ENCODE measurements around the gene ANKRD11.

Gene ANKRD11

DNA sequence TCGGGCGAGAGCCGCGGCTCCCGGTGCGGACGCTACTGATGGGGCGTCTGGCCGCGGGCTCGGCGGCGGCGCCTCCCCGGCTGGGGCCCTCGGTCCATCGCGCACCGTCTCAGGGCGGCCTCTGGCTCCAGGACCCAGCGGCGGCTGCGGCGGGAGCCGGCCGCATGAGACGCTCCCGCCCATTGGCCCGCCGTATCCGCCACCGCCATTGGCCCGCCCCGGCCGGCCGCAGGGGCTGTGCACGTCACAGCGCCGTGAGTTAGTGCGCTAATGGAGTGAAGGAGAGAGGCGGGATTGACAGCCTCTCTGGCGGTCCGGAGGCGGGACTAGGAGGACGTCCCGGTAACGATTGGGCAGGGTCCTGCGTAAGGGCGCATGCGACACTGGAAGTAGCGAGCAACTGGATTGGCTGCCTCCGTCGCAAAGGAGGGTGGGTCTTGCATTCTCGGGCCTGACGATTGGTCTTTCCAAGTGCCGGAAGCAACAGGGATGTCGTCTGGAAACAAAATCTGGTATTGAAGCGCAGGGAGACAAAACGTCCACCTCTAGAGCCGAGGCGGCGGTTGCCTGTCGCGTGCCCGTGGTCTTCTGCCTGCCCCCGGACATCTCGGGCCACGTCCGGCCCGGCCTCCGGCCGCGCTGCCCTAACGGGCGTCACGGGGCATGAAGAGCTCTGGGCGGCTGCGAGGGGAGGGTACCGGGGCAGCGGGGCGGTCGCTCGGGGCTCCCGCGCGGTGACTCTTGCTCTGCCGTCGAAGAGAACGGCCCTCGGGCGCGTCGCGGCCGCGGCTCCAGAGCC is at the start of gene ANKRD11:
Gene ANKRD11, minus strand, starts transcription at position 123 of the 799 bp plus-strand sequence. CDS start 173,542 bp downstream, outside the sequence.
- peak; percentile 97 to 99 for DNase-seq (ENCODE audit: low read depth in 2 of 2)

DNA sequence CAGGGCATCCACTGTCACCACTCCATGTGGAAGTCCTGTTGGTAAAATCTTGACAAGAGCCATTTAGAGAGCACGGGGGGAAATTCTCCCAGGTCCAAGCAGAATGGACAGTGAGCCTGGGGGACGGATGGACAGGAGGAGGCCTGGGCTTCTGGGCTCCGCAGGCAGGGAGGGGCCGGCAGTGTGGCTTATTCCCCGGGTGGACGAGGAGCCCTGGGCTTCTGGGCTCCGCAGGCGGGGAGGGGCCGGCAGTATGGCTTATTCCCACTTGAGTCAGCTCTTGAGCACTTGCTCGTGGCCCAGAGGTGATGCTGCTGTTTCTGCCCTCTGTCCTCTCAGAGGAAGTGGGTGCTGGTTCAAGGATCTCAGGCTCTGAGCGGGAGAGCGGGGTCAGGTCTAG is 47.9 kb upstream of the ANKRD11 start:
- no peak for DNase-seq (ENCODE audit: low read depth in 2 of 2)

DNA sequence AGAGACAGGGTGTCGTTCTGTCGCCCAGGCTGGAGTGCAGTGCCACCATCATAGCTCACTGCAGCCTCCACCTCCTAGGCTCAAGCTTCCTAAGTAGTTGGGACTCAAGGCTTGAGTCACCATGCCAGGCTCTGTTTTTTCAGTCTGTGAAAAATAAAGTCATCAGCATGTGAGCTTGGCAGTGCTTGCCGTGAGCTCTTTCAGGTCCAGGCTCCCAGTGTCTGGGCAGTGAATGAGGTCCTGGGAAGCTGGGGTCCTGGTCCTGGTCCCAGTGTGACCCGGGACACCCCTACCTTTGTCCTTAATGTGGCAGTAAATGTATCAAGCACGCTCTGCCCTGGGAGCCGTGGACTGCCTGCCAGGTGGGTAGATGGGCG is 47.2 kb upstream of the ANKRD11 start:
- no peak for DNase-seq (ENCODE audit: low read depth in 2 of 2)

DNA sequence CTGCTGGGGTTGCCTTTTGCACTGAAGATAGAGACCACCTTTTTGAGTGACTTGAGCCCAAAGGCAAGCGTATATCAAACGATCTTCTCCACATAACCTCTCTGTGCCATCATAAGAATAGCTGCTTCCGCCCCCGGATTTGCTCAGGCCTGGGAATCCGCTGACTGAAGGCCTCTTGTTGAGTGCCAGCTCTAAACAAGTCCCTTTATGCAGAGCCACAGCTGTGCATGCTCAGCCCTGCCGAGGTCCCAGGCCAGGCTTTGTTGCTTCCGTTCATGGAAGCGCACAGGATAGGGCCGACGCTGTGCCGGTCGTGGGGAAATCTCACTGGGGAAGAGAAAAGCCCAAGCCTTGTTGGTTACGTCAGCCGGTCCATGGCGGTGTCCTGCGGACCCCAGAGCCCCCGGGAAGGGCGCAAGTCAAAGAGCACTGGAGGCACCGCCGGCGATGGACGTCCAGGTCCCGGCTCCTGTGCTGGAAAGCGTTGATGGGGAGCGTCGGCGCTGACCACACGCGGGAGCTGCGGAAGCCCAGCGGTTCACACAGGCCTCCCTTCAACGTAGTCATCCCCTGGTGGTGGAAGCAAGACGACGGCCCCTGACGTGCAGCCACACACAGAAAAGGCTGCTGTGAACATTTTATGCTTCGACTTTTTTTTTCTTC is 46.7 kb upstream of the ANKRD11 start:
- no peak for DNase-seq (ENCODE audit: low read depth in 2 of 2)

DNA sequence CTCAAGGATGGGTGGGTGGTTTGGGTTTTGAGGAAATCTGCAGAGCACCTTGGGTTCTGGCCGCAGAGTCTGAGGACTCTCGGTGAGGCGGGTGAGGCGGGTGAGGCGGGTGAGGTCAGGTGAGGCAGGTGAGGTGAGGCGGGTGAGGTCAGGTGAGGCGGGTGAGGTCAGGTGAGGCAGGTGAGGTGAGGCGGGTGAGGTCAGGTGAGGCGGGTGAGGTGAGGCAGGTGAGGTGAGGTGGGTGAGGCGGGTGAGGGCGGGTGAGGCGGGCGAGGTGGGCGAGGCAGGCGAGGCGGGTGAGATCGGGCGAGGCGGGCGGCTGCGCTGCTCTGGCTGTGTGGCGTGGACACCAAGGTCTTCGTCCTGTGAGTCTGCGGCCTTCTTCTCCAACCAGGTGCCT is 46.0 kb upstream of the ANKRD11 start:
- DNase-seq (ENCODE audit: low read depth in 2 of 2): no peak

DNA sequence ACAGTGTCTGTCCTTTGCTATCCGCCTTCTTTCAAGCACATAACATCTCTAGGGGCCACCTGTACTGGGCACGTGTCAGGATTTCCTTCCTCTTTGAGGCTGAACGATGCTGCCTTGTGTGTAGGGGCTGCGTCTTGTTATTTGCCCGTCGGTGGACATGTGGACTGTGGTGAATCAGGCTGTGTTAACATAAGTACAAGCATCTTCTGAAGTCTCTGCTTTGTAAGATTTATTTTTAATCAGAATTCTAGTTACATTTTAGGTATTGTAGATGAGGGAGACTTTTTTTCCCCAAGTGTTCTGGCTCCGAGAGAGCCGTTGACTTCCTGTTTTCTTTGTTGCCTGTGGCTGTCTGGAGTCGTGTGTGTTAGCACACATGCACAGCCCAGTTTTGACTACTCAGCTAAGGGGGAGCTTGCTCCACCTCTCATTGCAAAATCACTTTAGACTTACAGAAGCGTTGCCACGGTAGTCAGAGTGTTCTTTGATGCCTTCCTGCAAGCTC is 43.9 kb upstream of the ANKRD11 start:
- no peak for DNase-seq (ENCODE audit: low read depth in 2 of 2)

DNA sequence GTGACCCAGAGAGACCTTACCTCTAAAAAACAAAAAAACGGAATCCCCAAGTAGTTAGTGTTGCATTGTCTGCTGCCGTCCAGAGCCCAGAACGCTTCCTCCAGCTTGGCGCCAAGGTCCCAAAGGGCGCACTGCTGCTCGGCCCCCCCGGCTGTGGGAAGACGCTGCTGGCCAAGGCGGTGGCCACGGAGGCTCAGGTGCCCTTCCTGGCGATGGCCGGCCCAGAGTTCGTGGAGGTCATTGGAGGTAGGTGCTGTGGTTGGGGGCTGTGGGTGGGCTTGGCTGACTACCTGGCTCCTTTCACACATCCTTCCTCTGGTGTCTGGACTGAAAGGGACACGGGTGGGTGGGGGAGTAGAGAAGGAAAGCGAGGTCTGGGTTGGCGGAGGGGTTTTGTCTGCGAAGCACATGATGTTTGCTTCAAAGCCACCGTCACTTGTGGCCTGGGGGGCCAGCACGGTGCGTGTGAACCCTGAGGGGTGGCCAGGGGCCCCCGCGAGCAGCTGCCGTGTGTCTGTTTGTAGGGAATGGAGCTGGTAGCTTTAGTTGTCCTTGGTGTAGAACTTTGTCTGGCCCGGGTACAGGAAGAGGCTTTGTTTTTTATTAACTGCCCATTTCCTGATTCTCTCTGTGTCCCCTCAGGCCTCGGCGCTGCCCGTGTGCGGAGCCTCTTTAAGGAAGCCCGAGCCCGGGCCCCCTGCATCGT is 41.6 kb upstream of the ANKRD11 start:
- no peak for DNase-seq (ENCODE audit: low read depth in 2 of 2)

DNA sequence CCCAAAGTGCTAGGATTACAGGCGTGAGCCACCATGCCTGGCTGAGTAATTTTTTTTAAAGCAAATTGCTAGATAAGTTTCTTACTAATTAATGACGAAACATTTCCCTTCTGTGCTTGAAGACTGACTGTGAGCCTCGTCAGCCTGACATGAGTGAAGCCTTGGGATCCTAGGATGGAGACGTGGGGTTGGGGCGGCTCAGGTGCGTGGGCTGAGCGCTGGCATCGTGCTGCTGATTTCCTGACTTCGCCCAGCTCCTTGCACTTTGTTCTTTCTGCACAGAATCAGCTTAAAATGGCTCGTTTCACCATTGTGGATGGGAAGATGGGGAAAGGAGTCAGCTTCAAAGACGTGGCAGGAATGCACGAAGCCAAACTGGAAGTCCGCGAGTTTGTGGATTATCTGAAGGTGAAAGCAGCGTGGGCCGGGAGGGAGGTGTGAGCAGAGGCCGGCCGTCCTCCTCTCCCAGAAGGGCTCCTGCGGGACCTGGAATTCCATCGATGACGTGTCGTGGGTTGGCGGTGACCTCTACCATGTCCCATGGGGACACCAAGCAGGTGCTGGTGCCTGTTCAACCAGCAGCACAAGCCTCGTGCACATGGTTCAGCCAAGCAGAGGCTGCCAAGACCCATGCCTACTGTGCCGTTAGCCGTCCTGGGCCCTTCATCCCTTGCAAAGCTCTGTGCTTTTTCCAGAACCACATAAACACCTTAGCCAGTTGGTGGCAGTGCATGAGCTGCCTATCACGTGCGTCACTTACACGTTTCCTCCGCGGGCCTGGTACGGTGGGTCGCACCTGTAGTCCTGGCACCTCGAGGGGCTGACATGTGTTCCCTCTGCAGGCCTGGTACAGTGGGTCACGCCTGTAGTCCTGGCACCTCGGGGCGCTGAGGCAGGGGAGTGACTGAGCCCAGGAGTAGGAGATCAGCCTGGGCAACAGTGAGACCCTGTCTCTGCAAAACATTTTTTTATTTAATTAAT is 40.3 kb upstream of the ANKRD11 start:
- no peak for DNase-seq (ENCODE audit: low read depth in 2 of 2)

DNA sequence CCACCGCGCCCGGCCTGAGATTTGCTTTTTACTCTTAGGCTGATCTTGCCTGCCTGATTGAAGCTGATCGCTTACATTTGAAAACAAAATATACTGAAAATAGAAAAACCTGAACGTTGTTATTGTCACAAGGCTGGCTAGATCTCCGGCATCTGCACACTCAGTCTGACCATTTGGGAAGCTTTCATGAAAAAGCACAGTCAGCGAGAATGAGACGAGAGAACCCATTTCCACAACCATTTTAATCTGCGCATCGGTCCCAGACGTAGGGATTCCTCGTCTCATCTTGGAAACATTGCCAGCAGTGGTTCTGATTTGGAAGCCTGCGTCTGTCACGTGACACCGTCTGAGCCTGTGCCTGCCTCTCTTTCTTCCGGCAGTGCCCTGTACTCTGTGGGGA is 38.7 kb upstream of the ANKRD11 start:
- no peak for DNase-seq (ENCODE audit: low read depth in 2 of 2)

DNA sequence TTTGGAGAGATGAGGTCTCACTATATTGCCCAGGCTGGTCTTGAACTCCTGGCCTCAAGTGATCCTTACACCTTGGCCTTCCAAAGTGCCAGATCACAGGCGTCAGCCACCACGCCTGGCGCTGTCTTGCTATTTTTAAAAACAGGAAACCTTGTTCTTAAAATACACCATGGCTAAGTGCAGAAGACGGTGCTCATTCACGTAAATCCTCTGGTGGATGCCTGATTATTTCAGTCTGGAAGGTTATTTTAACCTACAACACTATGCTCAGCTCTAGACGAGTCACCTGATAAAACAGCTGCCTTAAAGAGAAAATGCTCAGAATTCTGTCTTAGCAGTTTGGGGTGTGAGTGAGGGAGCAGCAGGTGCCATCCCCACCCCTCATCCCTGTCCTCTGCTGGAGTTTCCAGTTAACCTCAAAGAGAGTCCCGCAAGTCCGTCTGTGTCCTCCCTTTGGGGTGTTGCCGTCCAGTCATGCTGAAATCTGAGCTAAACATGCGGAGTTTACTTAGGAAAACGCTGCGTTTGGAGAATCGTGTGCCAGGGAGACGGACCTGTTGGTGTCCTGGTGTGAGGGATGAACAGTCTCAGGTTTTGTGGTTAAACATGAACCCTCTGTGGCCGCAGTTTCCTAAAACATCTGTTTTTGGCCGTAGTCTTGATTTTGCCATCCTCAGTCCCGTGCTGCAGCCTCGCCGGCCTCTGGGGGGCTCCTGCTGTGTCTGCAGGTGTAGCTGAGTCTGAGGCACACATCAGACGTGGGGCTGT is 35.0 kb upstream of the ANKRD11 start:
- no peak for DNase-seq (ENCODE audit: low read depth in 2 of 2)

DNA sequence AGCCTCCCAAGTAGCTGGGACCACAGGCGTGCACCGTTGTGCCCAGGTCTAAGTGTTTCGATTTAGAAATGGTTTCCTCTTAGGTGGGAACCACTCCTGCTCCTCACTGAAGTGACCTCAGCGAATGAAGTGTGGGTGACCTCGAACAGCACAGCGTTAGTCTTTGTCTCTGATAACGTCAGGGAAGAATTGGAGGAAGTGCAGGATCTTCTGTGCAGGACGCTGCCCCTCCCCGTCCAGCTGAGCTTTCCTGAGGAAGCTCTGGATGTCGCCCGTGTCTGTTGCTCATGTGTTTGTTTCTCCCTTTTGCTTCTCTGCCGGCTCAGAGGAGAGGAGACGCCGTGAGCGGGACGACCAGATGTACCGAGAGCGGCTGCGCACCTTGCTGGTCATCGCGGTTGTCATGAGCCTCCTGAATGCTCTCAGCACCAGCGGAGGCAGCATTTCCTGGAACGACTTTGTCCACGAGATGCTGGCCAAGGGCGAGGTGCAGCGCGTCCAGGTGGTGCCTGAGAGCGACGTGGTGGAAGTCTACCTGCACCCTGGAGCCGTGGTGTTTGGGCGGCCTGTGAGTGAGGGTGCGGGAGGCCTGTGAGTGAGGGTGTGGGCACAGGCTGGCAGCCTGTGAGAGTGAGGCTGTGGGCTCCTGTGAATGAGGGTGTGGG is 33.5 kb upstream of the ANKRD11 start:
- DNase-seq (ENCODE audit: low read depth in 2 of 2): no peak

DNA sequence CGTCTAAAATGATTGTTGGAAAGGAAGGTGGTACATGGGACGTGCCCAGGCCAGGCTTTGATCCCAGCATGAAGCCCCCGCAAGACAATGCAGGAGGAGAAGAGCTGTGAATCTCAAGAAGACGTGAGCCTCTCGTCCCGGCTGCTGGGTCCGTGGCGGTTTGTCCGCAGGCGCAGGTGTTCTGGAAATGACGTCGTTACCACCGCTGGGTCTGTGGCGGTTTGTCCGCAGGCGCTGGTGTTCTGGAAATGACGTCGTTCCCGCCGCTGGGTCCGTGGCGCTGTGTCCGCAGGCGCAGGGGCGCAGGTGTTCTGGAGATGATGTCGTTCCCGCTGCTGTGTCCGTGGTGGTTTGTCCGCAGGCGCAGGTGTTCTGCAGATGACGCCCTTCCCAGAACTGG is 31.9 kb upstream of the ANKRD11 start:
- DNase-seq (ENCODE audit: low read depth in 2 of 2): no peak

DNA sequence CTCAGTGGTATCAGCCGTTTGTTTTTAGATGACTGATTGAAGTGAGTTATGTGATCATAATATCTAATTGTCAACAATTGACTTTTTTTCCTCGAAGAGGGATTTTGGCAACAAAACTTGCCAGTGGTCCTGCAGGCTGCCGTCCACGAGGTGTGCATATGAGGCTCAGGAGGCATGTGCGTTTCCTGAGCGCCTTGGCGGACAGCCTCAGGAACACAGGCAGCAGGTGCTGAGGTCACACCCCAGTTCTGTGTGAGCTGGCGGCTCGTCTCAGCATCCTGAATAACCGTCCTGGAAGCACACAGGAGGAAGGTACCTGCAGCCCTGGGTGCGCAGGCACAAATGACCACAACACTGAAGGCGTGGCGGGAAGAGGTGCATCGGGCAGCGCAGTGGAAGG is 29.5 kb upstream of the ANKRD11 start:
- DNase-seq (ENCODE audit: low read depth in 2 of 2): no peak

DNA sequence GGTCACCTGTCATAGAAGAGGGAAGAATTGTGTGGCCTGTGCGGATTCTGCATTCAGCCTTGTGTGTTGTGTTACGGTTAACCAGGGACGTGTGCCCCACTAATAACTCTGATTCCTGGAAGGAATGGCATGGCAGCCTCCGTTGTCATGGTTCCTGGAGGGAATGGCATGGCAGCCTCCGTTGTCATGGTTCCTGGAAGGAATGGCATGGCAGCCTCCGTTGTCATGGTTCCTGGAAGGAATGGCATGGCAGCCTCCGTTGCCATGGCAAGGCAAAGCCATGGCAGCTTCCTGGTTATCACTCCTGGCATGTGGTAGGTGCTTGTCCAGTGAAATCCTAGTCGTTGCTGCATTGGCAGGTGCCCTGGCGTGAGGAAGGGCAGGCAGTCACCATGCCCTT is 26.8 kb upstream of the ANKRD11 start:
- no peak for DNase-seq (ENCODE audit: low read depth in 2 of 2)

DNA sequence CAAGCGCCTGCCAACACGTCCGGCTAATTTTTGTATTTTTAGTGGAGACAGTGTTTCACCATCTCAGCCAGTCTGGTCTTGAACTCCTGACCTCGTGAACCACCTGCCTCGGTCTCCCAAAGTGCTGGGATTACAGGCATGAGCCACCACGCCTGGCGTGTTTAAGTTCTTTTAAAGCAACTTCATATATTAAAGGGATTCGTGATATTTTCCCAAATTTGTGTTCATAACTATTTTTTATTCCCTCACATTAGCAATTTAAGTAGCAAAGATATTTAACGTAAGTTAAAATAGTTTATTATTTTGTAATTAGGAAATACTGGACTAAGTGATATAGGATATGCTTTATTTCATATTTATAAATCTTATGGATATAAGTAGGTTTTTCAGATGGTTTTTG is 22.1 kb upstream of the ANKRD11 start:
- DNase-seq (ENCODE audit: low read depth in 2 of 2): no peak

DNA sequence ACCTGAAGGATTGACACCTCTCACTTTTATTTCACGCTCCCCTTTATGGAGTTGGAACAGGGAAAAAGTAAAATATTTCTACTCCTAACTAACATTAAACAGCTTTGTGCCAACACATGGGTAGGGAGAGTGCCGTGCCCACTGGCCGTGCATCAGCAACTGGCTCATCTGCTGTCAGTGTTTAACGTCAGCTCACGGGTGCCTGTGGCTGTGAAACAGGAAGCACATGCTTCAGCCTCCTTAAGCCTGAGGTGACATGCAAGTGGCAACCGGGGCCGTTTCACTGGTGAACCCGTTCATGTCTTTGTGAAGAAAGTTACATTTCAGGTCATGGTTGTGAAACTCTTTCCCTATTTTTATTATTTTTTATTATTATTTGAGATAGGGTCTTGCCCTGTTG is 21.0 kb upstream of the ANKRD11 start:
- DNase-seq (ENCODE audit: low read depth in 2 of 2): no peak

DNA sequence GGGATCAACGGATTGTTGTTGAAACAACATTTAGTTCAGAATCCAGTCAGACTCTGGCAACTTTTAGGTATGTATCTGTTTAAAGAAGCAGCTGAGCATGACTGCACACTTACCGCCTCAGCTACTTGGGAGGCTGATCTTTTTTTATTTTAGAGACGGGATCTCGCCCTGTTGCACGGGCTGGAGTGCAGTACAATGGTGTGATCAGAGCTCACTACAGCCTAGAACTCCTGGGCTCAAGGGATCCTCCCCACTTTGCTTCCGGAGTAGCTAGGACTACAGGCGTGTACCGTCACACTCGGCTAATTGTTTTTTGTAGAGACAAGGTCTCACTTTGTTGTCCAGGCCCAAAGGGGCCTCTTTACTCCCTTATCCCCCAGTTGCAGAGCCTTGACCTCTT is 20.2 kb upstream of the ANKRD11 start:
- no peak for DNase-seq (ENCODE audit: low read depth in 2 of 2)

DNA sequence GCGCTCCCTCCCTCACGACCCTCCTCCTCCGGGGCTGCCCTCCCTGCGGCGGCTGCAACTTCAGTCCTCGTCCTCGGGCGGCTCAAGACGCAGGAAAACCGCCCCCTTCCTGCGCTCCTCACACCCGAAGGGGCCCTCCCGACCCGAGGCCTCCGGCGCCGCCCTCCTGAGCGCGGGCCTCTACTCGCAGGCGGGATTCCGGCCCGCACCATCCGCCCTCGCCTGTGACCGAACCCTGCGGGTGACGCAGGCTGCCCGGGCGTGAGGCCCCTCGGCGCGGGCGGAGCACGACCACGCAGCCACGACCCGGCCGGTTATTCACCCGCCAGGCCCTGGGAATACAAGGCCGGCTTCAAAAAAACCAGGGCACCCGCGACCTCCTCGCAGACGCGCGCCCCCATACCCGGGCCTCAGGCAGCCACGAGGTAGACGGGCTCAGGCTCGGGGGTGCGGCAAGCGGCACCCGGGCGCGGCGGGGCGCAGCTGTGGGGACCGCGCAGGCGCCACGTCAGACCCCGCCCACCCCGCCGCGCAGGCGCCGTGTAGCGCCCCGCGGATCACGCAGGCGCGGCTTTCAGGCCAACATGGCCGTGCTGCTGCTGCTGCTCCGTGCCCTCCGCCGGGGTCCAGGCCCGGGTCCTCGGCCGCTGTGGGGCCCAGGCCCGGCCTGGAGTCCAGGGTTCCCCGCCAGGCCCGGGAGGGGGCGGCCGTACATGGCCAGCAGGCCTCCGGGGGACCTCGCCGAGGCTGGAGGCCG is 17.7 kb upstream of the ANKRD11 start, which contains the start of gene SPG7:
Gene SPG7, plus strand, starts transcription at position 570 of the 757 bp plus-strand sequence. Its CDS starts 15 bp downstream, at position 585.
- peak; percentile 70 to 86 for DNase-seq (ENCODE audit: low read depth in 2 of 2)

DNA sequence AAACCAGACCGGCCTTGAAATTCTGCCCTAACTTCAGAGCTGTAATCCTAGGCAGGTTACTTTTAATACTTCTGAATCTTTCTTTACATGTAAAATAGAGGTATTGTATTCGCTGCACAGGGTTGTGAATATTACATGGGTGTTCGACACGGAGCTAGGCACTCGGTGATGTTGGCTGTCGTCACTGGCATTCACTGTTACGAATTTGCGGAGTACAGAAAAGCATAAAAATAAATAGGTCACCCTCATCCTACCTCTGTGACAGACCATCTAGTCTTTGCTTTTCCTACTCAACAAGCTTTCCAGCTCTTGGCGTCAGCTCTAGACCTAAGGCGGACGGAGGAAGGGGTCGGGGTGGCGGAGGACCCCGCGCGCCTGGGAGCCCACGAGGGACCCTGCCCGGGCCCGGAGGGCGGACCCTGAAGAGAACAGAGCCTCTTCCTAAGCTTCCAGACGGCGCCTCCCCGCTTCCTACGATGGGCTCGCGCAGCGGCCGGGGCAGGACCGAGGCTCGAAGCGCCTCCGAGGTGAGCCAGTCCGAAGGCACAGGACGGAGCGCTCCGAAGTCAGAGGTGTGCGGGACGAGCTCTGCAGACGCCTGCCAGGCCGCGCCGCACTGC is 17.0 kb upstream of the ANKRD11 start:
- DNase-seq (ENCODE audit: low read depth in 2 of 2): no peak
